HL-60 (cell line): ENCODE data around the gene THOC3.
"Not testable (repeated sequence)": the region's sequence is repeated elsewhere in the genome, so short reads cannot be mapped to it uniquely, and the experiment has no call there.

Experiments used
- GABPA ChIP-seq: IDR thresholded peaks from 2 replicates; pipeline ENCODE4 v1.6.1; 2012; ENCODE audit warnings: low read depth
- TF ChIP-seq, protein P1 (sequence below): IDR thresholded peaks from one replicate; pipeline ENCODE4 v1.5.1; 2011; ENCODE audit warnings: low read length, control low read depth, inconsistent platforms; ENCODE audit not compliant: insufficient read depth
- TF ChIP-seq, protein P2 (sequence below): IDR thresholded peaks from 2 replicates; pipeline ENCODE4 v1.6.1; 2012; ENCODE audit warnings: low read depth; ENCODE audit not compliant: insufficient replicate concordance

DNA sequence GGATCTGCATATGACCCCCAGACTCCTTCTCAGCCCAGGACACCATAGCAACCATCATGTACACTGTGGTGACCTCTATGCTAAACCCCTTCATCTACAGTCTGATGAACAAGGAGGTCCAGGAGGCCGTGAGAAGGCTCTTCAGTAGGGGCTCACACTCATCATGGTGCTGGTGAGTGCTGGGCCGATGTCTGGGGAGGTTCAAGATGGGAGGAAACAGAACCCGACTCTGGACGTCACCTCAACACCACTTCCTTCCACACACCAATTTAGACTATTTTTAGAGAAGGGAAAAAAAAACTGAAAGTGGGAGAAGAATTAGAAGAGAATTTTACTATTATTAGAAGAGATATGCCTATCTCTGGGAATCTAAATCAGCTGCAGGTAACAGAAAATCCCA, 39.1 kb upstream of the THOC3 start:
- not testable (repeated sequence) for TF ChIP-seq GABPA
- TF ChIP-seq, protein P1, sequence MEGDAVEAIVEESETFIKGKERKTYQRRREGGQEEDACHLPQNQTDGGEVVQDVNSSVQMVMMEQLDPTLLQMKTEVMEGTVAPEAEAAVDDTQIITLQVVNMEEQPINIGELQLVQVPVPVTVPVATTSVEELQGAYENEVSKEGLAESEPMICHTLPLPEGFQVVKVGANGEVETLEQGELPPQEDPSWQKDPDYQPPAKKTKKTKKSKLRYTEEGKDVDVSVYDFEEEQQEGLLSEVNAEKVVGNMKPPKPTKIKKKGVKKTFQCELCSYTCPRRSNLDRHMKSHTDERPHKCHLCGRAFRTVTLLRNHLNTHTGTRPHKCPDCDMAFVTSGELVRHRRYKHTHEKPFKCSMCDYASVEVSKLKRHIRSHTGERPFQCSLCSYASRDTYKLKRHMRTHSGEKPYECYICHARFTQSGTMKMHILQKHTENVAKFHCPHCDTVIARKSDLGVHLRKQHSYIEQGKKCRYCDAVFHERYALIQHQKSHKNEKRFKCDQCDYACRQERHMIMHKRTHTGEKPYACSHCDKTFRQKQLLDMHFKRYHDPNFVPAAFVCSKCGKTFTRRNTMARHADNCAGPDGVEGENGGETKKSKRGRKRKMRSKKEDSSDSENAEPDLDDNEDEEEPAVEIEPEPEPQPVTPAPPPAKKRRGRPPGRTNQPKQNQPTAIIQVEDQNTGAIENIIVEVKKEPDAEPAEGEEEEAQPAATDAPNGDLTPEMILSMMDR: not testable (repeated sequence)
- TF ChIP-seq, protein P2, sequence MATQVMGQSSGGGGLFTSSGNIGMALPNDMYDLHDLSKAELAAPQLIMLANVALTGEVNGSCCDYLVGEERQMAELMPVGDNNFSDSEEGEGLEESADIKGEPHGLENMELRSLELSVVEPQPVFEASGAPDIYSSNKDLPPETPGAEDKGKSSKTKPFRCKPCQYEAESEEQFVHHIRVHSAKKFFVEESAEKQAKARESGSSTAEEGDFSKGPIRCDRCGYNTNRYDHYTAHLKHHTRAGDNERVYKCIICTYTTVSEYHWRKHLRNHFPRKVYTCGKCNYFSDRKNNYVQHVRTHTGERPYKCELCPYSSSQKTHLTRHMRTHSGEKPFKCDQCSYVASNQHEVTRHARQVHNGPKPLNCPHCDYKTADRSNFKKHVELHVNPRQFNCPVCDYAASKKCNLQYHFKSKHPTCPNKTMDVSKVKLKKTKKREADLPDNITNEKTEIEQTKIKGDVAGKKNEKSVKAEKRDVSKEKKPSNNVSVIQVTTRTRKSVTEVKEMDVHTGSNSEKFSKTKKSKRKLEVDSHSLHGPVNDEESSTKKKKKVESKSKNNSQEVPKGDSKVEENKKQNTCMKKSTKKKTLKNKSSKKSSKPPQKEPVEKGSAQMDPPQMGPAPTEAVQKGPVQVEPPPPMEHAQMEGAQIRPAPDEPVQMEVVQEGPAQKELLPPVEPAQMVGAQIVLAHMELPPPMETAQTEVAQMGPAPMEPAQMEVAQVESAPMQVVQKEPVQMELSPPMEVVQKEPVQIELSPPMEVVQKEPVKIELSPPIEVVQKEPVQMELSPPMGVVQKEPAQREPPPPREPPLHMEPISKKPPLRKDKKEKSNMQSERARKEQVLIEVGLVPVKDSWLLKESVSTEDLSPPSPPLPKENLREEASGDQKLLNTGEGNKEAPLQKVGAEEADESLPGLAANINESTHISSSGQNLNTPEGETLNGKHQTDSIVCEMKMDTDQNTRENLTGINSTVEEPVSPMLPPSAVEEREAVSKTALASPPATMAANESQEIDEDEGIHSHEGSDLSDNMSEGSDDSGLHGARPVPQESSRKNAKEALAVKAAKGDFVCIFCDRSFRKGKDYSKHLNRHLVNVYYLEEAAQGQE: not testable (repeated sequence)
